Sigmoid colon (tissue), 7 donors: ENCODE measurements around the gene MYORG. TPM values are rescaled to one million over a fixed set of nuclear protein-coding genes. Genes with fewer than 3 reads are reported as not detected.

Source experiments
- DNase-seq: peaks from one replicate; pipeline ENCODE4 v3.0.0-alpha.2; 2019
- H3K27ac ChIP-seq, 4 donors: fragments of 200-600 bp; sonication (generic); one replicate each; pipeline ENCODE4 v1.5.1; 2016 to 2019; ENCODE audit warnings: mild to moderate bottlenecking in 1 of 4
- H3K27me3 ChIP-seq, 3 donors: fragments of 200-600 bp; sonication (generic); one replicate each; pipeline ENCODE4 v1.5.1; 2019; ENCODE audit warnings: mild to moderate bottlenecking in 1 of 3
- H3K36me3 ChIP-seq, 4 donors: fragments of 200-600 bp; sonication (generic); one replicate each; pipeline ENCODE4 v1.5.1; 2016 to 2019
- H3K4me1 ChIP-seq, 4 donors: fragments of 200-600 bp; sonication (generic); one replicate each; pipeline ENCODE4 v1.5.1; 2017 to 2019
- H3K4me3 ChIP-seq, 4 donors: fragments of 200-600 bp; sonication (generic); one replicate each; pipeline ENCODE4 v1.5.1; 2017 to 2019; ENCODE audit warnings: mild to moderate bottlenecking in 2 of 4, moderate library complexity in 1 of 4
- H3K9me3 ChIP-seq, 4 donors: fragments of 200-600 bp in 3 of 4; sonication (generic) in 3 of 4; one replicate each; pipeline versions ENCODE4 v1.5.1 to v1.6.1; 2013 to 2019
- CTCF ChIP-seq, 4 experiments: fragments of 450-650 bp in 3 of 4; fragments of 200-600 bp in 1 of 4; IDR thresholded peaks; one replicate each; pipeline ENCODE4 v1.5.1; 2016 to 2019; ENCODE audit warnings: antibody characterized with exemption in 4 of 4, mild to moderate bottlenecking in 3 of 4, moderate library complexity in 2 of 4
- EP300 ChIP-seq, 4 donors: sonication (generic); formaldehyde crosslinking; IDR thresholded peaks; one replicate each; pipeline ENCODE4 v1.6.1; 2017; ENCODE audit warnings: antibody characterized with exemption in 4 of 4
- POLR2A ChIP-seq, 2 donors: fragments of 450-650 bp; IDR thresholded peaks; one replicate each; pipeline ENCODE4 v1.6.1; 2016; ENCODE audit warnings: antibody characterized with exemption in 2 of 2, mild to moderate bottlenecking in 2 of 2, moderate library complexity in 2 of 2
- POLR2AphosphoS5 ChIP-seq, 4 donors: sonication (generic); formaldehyde crosslinking; IDR thresholded peaks; one replicate each; pipeline ENCODE4 v1.6.1; 2017; ENCODE audit warnings: antibody characterized with exemption in 4 of 4
- WGBS, 2 donors: extraction: QIAGEN DNeasy Blood & Tissue Kit; methylation state at CpG; one replicate each; pipeline ENCODE4 v1.1.7; 2013; 5-methylcytosine and 5-hydroxymethylcytosine counted together
- intact Hi-C: fragments of 100-400 bp; cut with DNase I; formaldehyde crosslinking; loops from one replicate; pipeline ENCODE4 v1.15.1; 2023
- polyA plus RNA-seq, 3 donors: library from polyadenylated mRNA; stranded (reverse); fragments of 200-250 nt; gene quantifications; one replicate each; pipeline ENCODE4 v1.2.3, GENCODE V29; 2013
- total RNA-seq, 4 donors: library from RNA; depleted of rRNA; stranded (reverse); fragments of >200 nt; gene quantifications; one replicate each; pipeline ENCODE4 v1.1.0, GENCODE V29; 2016
- donor health status: healthy with polysubstance abuse.
- donor health status: Bipolar disorder and iron deficiency.
- donor health status: healthy.

Gene MYORG
- total and polyA plus RNA-seq, 7 donors: 3.0 to 23.5 (median 18.5) TPM

GRCh38 chr9:34398875-34399274, 22.2 kb upstream of the MYORG start:
- WGBS, 2 donors: 93 to 97% methylated on average over 1 of the region's 1 CpG
- intact Hi-C loops: no loop called here
- Histone ChIP-seq H3K9me3 (no peaks in the 10 kb centered on the region), H3K4me1 (peaks cover 0 to 3% (median 0%) of the 10 kb centered on the region in 4 donors), H3K36me3 (peaks cover 0 to 72% (median 30%) of the 10 kb centered on the region in 4 donors), H3K4me3 (no peak overlapping the region), H3K27me3 (no peaks in the 10 kb centered on the region), H3K27ac (no peak overlapping the region)
- no peak for TF ChIP-seq EP300 (IDR thresholded peaks at IDR 0.05)
- TF ChIP-seq POLR2A (IDR thresholded peaks at IDR 0.05): no peak
- TF ChIP-seq CTCF (IDR thresholded peaks at IDR 0.05): no peak
- TF ChIP-seq POLR2AphosphoS5 (IDR thresholded peaks at IDR 0.05): no peak
- DNase-seq: no peak

GRCh38 chr9:34396276-34397214, 19.8 kb upstream of the MYORG start:
- no peak for DNase-seq
- no peaks in the 10 kb centered on the region for H3K27me3 ChIP-seq
- intact Hi-C loops: no loop called here
- no peak overlapping the region for H3K27ac ChIP-seq
- TF ChIP-seq POLR2A (IDR thresholded peaks at IDR 0.05) (no peak), EP300 (IDR thresholded peaks at IDR 0.05) (no peak), POLR2AphosphoS5 (IDR thresholded peaks at IDR 0.05) (no peak), CTCF (IDR thresholded peaks at IDR 0.05) (no peak)
- no peaks in the 10 kb centered on the region for H3K4me1 ChIP-seq
- H3K4me3 ChIP-seq: no peak overlapping the region
- 78 to 80% methylated on average over 7 of the region's 7 CpGs for WGBS, 2 donors
- H3K9me3 ChIP-seq: no peaks in the 10 kb centered on the region
- H3K36me3 ChIP-seq: peaks cover 0 to 50% (median 21%) of the 10 kb centered on the region in 4 donors

- TF ChIP-seq EP300 (IDR thresholded peaks at IDR 0.05) (no peak), POLR2AphosphoS5 (IDR thresholded peaks at IDR 0.05) (no peak), POLR2A (IDR thresholded peaks at IDR 0.05) (no peak), CTCF (IDR thresholded peaks at IDR 0.05) (no peak)
- Histone ChIP-seq H3K36me3 (peaks cover 0 to 11% (median 0%) of the 10 kb centered on the region in 4 donors), H3K27me3 (no peaks in the 10 kb centered on the region), H3K27ac (no peak overlapping the region), H3K4me3 (no peak overlapping the region), H3K9me3 (no peaks in the 10 kb centered on the region), H3K4me1 (no peaks in the 10 kb centered on the region)
- DNase-seq: no peak
- WGBS, 2 donors: 66 to 74% methylated on average over 1 of the region's 1 CpG
- intact Hi-C loops: no loop called here
These were observed 15.8 kb upstream of the MYORG start for GRCh38 chr9:34392511-34392910.

- Histone ChIP-seq H3K4me1 (no peaks in the 10 kb centered on the region), H3K9me3 (no peaks in the 10 kb centered on the region), H3K27ac (no peak overlapping the region), H3K27me3 (no peaks in the 10 kb centered on the region), H3K4me3 (no peak overlapping the region), H3K36me3 (no peaks in the 10 kb centered on the region)
- intact Hi-C loops: no loop called here
- 86 to 88% methylated on average over 4 of the region's 4 CpGs for WGBS, 2 donors
- no peak for TF ChIP-seq EP300 (IDR thresholded peaks at IDR 0.05)
- TF ChIP-seq POLR2AphosphoS5 (IDR thresholded peaks at IDR 0.05): no peak
- no peak for TF ChIP-seq POLR2A (IDR thresholded peaks at IDR 0.05)
- TF ChIP-seq CTCF (IDR thresholded peaks at IDR 0.05): no peak
- DNase-seq: no peak
These were observed 10.5 kb upstream of the MYORG start for GRCh38 chr9:34387239-34387638.
